PC-9 (cell line): ENCODE measurements around the gene ALK.

Experiments used
- EZH2 ChIP-seq: fragments of 200-600 bp; sonication (generic); IDR thresholded peaks from 2 replicates; pipeline ENCODE4 v1.8.0; 2017; ENCODE audit warnings: antibody characterized with exemption, low read depth
- TF ChIP-seq, protein P1 (sequence below): fragments of 200-600 bp; sonication (generic); conservative IDR thresholded peaks from 2 replicates; pipeline ENCODE4 v1.6.1; 2017; ENCODE audit warnings: mixed run types, antibody characterized with exemption, mild to moderate bottlenecking, moderate library complexity

DNA sequence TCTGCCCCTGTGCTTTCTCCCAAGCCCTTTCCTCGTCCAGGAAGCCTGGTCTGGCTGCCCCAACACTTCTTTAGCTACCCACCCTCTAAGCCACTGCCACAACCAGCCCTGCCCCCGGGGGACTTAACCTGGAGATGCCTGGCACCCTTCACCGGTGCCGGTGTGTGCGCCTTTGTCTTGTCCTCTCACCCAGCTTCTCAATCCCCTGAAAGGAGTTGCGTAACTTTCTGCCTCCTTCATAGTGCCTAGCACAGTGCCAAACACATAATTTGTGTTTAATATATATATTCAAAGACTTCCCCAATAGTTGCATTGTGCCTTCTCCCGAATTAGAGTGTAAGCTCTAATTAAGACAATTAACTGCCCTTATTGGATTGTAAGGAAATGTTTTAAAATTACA lies 70.6 kb downstream of the ALK start:
- TF ChIP-seq, protein P1, sequence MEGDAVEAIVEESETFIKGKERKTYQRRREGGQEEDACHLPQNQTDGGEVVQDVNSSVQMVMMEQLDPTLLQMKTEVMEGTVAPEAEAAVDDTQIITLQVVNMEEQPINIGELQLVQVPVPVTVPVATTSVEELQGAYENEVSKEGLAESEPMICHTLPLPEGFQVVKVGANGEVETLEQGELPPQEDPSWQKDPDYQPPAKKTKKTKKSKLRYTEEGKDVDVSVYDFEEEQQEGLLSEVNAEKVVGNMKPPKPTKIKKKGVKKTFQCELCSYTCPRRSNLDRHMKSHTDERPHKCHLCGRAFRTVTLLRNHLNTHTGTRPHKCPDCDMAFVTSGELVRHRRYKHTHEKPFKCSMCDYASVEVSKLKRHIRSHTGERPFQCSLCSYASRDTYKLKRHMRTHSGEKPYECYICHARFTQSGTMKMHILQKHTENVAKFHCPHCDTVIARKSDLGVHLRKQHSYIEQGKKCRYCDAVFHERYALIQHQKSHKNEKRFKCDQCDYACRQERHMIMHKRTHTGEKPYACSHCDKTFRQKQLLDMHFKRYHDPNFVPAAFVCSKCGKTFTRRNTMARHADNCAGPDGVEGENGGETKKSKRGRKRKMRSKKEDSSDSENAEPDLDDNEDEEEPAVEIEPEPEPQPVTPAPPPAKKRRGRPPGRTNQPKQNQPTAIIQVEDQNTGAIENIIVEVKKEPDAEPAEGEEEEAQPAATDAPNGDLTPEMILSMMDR: no peak
- TF ChIP-seq EZH2: no peak
